Inflammatory macrophage treated with lipopolysaccharide for 4 hours (primary cell): Measurements from ENCODE around the gene DPYSL5.
"Not testable (repeated sequence)": the region's sequence is repeated elsewhere in the genome, so short reads cannot be mapped to it uniquely, and the experiment has no call there.

Experiments
- DNase-seq: peaks from one replicate; pipeline ENCODE4 v3.0.0-alpha.2; 2020

DPYSL5 gene

GRCh38 chr2:26875808-26876207, 27.9 kb downstream of the DPYSL5 start:
- no peak for DNase-seq

- DNase-seq: no peak
These were observed 28.3 kb downstream of the DPYSL5 start for GRCh38 chr2:26876260-26876659.

GRCh38 chr2:26877276-26877675, 29.3 kb downstream of the DPYSL5 start:
- no peak for DNase-seq

- DNase-seq: no peak
These were observed 32.2 kb downstream of the DPYSL5 start for GRCh38 chr2:26880161-26880560.

GRCh38 chr2:26880910-26881435, 33.0 kb downstream of the DPYSL5 start:
- peak; percentile 13 for DNase-seq

- DNase-seq: not testable (repeated sequence)
These were observed 34.3 kb downstream of the DPYSL5 start for GRCh38 chr2:26882220-26882619.

- DNase-seq: no peak
These were observed 36.0 kb downstream of the DPYSL5 start for GRCh38 chr2:26883956-26884355.

GRCh38 chr2:26884486-26884885, 36.6 kb downstream of the DPYSL5 start:
- no peak for DNase-seq

- DNase-seq: no peak
These were observed 37.9 kb downstream of the DPYSL5 start for GRCh38 chr2:26885651-26886329.

- no peak for DNase-seq
These were observed 38.8 kb downstream of the DPYSL5 start for GRCh38 chr2:26886736-26887135.

- peak; percentile 72 for DNase-seq
These were observed 39.2 kb downstream of the DPYSL5 start for GRCh38 chr2:26887151-26887550.

GRCh38 chr2:26889796-26890195, 41.9 kb downstream of the DPYSL5 start:
- no peak for DNase-seq

GRCh38 chr2:26890341-26891000, 42.5 kb downstream of the DPYSL5 start:
- DNase-seq: no peak

GRCh38 chr2:26892133-26892532, 44.2 kb downstream of the DPYSL5 start:
- DNase-seq: no peak

GRCh38 chr2:26892922-26893524, 45.1 kb downstream of the DPYSL5 start:
- no peak for DNase-seq

GRCh38 chr2:26894136-26894535, 46.2 kb downstream of the DPYSL5 start:
- DNase-seq: no peak

GRCh38 chr2:26897807-26898479, 50.0 kb downstream of the DPYSL5 start:
- no peak for DNase-seq

- DNase-seq: no peak
These were observed 50.6 kb downstream of the DPYSL5 start for GRCh38 chr2:26898480-26899078.

- DNase-seq: no peak
These were observed 51.7 kb downstream of the DPYSL5 start for GRCh38 chr2:26899500-26900164.

GRCh38 chr2:26900831-26901321, 52.9 kb downstream of the DPYSL5 start:
- no peak for DNase-seq

- no peak for DNase-seq
These were observed 53.6 kb downstream of the DPYSL5 start for GRCh38 chr2:26901326-26902183.
